22Rv1 (cell line): ENCODE data around the gene MRPL55.
A peak's percentile ranks its signal among the peaks of the same experiment; 100 is the strongest.

Source experiments
- H3K27ac ChIP-seq: fragments of 450-650 bp; 2 replicates; pipeline ENCODE4 v1.5.1; 2017
- ZFX ChIP-seq: fragments of 450-650 bp; IDR thresholded peaks from 2 replicates; pipeline ENCODE4 v1.6.1; 2017; ENCODE audit warnings: antibody characterized with exemption, borderline replicate concordance
- TF ChIP-seq, protein P1 (sequence below): fragments of 450-650 bp; IDR thresholded peaks from 2 replicates; pipeline ENCODE4 v1.5.1; 2017; ENCODE audit warnings: mild to moderate bottlenecking

The MRPL55 gene

DNA sequence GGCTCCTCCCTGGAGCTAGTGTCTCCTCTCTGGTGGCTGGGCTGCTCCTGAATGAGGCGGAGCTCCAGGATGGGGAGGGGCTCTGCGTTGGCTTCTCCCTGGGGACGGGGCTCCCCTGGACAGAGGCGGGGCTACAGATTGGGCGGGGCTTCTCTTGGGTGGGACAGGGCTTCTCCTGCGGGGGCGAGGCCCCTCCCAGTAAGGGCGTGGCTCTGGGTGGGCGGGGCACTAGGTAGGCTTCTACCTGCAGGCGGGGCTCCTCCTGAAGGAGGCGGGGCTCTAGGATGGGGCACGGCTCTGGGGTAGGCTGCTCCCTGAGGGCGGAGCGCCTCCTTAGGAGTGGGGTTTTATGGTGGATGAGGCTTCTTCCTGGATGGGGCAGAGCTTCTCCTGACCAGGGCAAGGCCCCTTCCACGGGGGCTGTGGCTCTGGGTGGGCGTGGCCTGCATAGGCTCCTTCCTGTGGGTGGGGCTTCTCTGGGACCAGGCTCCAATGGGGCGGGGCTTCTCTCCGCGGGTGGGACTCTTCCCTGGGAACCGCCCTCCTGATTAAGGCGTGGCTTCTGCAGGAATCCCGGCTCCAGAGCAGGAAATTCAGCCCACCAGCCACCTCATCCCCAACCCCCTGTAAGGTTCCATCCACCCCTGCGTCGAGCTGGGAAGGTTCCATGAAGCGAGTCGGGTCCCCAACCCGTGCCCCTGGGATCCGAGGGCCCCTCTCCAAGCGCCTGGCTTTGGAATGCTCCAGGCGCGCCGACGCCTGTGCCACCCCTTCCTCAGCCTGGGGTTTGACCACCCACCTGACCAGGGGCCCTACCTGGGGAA is 49.3 kb downstream of the MRPL55 start:
- H3K27ac ChIP-seq, result peak overlapping the region; percentile 68
- no peak for TF ChIP-seq ZFX
- TF ChIP-seq, protein P1, sequence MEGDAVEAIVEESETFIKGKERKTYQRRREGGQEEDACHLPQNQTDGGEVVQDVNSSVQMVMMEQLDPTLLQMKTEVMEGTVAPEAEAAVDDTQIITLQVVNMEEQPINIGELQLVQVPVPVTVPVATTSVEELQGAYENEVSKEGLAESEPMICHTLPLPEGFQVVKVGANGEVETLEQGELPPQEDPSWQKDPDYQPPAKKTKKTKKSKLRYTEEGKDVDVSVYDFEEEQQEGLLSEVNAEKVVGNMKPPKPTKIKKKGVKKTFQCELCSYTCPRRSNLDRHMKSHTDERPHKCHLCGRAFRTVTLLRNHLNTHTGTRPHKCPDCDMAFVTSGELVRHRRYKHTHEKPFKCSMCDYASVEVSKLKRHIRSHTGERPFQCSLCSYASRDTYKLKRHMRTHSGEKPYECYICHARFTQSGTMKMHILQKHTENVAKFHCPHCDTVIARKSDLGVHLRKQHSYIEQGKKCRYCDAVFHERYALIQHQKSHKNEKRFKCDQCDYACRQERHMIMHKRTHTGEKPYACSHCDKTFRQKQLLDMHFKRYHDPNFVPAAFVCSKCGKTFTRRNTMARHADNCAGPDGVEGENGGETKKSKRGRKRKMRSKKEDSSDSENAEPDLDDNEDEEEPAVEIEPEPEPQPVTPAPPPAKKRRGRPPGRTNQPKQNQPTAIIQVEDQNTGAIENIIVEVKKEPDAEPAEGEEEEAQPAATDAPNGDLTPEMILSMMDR, result no peak

DNA sequence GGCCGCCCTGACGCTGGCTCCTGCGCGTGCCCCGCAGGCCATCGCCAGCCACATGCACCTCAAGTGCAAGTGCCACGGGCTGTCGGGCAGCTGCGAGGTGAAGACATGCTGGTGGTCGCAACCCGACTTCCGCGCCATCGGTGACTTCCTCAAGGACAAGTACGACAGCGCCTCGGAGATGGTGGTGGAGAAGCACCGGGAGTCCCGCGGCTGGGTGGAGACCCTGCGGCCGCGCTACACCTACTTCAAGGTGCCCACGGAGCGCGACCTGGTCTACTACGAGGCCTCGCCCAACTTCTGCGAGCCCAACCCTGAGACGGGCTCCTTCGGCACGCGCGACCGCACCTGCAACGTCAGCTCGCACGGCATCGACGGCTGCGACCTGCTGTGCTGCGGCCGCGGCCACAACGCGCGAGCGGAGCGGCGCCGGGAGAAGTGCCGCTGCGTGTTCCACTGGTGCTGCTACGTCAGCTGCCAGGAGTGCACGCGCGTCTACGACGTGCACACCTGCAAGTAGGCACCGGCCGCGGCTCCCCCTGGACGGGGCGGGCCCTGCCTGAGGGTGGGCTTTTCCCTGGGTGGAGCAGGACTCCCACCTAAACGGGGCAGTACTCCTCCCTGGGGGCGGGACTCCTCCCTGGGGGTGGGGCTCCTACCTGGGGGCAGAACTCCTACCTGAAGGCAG is 50.0 kb downstream of the MRPL55 start:
- TF ChIP-seq, protein P1, result no peak
- TF ChIP-seq ZFX, result no peak
- peak overlapping the region; percentile 68 for H3K27ac ChIP-seq

DNA sequence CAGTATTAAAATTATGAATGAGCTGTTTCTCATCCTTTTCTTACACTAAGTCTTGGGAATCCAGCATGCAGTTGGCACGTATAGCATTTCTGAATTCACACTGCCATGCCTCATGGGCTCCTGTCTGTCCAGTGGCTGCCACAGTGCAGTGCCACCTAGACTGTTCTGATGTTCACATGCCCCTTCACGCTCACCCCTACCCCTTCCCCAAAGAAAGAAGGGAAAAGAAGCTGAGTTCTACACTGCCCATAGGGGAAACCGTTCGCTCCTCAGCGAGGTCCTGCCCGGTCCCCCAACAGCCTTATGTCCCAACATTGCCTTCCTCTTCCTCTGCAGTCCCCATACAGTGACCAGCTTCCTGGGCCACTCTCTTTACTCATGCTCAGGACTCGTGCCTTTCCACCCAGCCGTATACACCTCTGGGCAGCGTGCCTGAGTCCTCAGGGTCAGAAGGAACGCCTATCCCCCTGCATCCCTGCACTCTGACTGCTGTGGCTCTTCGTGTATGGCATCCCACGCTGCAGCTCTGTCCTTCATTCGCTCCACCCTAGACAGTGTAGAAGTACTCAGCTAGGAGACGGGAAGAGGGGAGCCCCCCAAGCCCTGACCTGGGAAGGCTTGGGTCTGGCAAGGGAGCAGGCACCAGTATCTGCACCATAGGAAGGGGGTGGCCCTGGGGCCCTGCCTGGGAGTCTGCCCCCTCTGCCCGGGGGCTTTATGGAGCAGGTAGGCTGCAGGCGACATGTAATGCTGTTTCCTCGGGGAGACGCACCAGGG is 50.7 kb downstream of the MRPL55 start:
- H3K27ac ChIP-seq, result no peak overlapping the region
- TF ChIP-seq ZFX, result no peak
- TF ChIP-seq, protein P1, result no peak
